Calu3 (cell line): Measurements from ENCODE around the gene TMEM108. TPM values are rescaled to one million over a fixed set of nuclear protein-coding genes. Genes with fewer than 3 reads are reported as not detected.

ENCODE experiments used
- BruUV-seq: library from RNA; stranded (reverse); fragments of 400-500 nt; replicated peaks from 2 replicates; lab custom pipeline; 2021; lab: Mats Ljungman, UMichigan
- CTCF ChIA-PET: fragments of 300-600 bp; sonication (Branson Sonifier 250); formaldehyde crosslinking; loops from one replicate; lab custom pipeline; 2022; ENCODE audit warnings: antibody characterized with exemption; lab: Charles Lee
- DNase-seq: peaks from one replicate; pipeline ENCODE4 v3.0.0; 2022
- H3K27ac Mint-ChIP-seq: one replicate; pipeline ENCODE4 v1.8.0; 2022; ENCODE audit warnings: mixed read lengths; ENCODE audit not compliant: unreplicated experiment
- H3K27me3 Mint-ChIP-seq: one replicate; pipeline ENCODE4 v1.8.0; 2022; ENCODE audit warnings: mixed read lengths; ENCODE audit not compliant: unreplicated experiment
- H3K36me3 Mint-ChIP-seq: one replicate; pipeline ENCODE4 v1.8.0; 2022; ENCODE audit warnings: mild to moderate bottlenecking, moderate library complexity, mixed read lengths; ENCODE audit not compliant: insufficient read depth, unreplicated experiment
- H3K4me1 Mint-ChIP-seq: one replicate; pipeline ENCODE4 v1.8.0; 2022; ENCODE audit warnings: mild to moderate bottlenecking, low read depth, mixed read lengths; ENCODE audit not compliant: unreplicated experiment
- H3K4me3 Mint-ChIP-seq: one replicate; pipeline ENCODE4 v1.8.0; 2022; ENCODE audit warnings: mild to moderate bottlenecking, low read depth, moderate library complexity, mixed read lengths; ENCODE audit not compliant: unreplicated experiment
- H3K9me3 Mint-ChIP-seq: one replicate; pipeline ENCODE4 v1.8.0; 2022; ENCODE audit warnings: low read depth, mixed read lengths; ENCODE audit not compliant: unreplicated experiment
- CTCF ChIP-seq: fragments of 200-600 bp; IDR thresholded peaks from one replicate; pipeline ENCODE4 v1.8.0; 2022; ENCODE audit warnings: antibody characterized with exemption; ENCODE audit not compliant: unreplicated experiment
- intact Hi-C: fragments of 100-400 bp; cut with micrococcal nuclease; formaldehyde crosslinking; loops from one replicate; pipeline ENCODE4 v1.10.0; 2022; ENCODE audit not compliant: unreplicated experiment
- total RNA-seq: library from RNA; stranded (reverse); gene quantifications from 2 replicates; pipeline ENCODE4 v1.2.3, GENCODE V29; 2022

TMEM108 gene
- total RNA-seq, 1 experiment from 2014 or later: not detected

GRCh38 chr3:133380481-133381225 is 342.5 kb downstream of the TMEM108 start:
- H3K36me3 Mint-ChIP-seq: no peaks in the 10 kb centered on the region

GRCh38 chr3:133381346-133382109 is 343.3 kb downstream of the TMEM108 start:
- Mint-ChIP-seq H3K36me3 (no peaks in the 10 kb centered on the region), H3K4me1 (peaks cover 34% of the 10 kb centered on the region), H3K27me3 (peaks cover 84% of the 10 kb centered on the region), H3K9me3 (no peaks in the 10 kb centered on the region), H3K4me3 (no peak overlapping the region), H3K27ac (no peak overlapping the region)
- CTCF ChIA-PET: interaction anchor here (0.5 to 4.8 kb wide), 7 partner anchors 11 to 651 kb away, joined by 3 to 53 read pairs (median 4); no protein-coding TSS in a partner anchor
- DNase-seq: no peak
- intact Hi-C loops: loop anchor here (5.0 kb wide), 4 partner anchors 124 to 844 kb away; no protein-coding TSS in a partner anchor
- TF ChIP-seq CTCF: no peak
- no TSS peak for BruUV-seq

More at GRCh38 chr3:133380481-133381225, 342.5 kb downstream of the TMEM108 start:
- no peak for DNase-seq
- BruUV-seq: no TSS peak
- Mint-ChIP-seq H3K27ac (no peak overlapping the region), H3K4me3 (no peak overlapping the region), H3K27me3 (peaks cover 84% of the 10 kb centered on the region), H3K9me3 (no peaks in the 10 kb centered on the region), H3K4me1 (peaks cover 34% of the 10 kb centered on the region)
- intact Hi-C loops: loop anchor here (5.0 kb wide), 4 partner anchors 123 to 843 kb away; no protein-coding TSS in a partner anchor
- TF ChIP-seq CTCF: no peak
- CTCF ChIA-PET: interaction anchor here (4.8 kb wide), 2 partner anchors 339 to 650 kb away, joined by 31 to 53 read pairs; no protein-coding TSS in a partner anchor

GRCh38 chr3:133383175-133383574 is 345.0 kb downstream of the TMEM108 start:
- no peak overlapping the region for H3K4me3 Mint-ChIP-seq
- no TSS peak for BruUV-seq
- no peaks in the 10 kb centered on the region for H3K36me3 Mint-ChIP-seq
- CTCF ChIA-PET: interaction anchor here (0.8 to 4.8 kb wide), 7 partner anchors 17 to 657 kb away, joined by 3 to 53 read pairs (median 3); no protein-coding TSS in a partner anchor
- no peak overlapping the region for H3K27ac Mint-ChIP-seq
- intact Hi-C loops: loop anchor here (5.0 kb wide), 4 partner anchors 126 to 846 kb away; no protein-coding TSS in a partner anchor
- no peak for TF ChIP-seq CTCF
- H3K4me1 Mint-ChIP-seq: peaks cover 34% of the 10 kb centered on the region
- peaks cover 81% of the 10 kb centered on the region for H3K27me3 Mint-ChIP-seq
- no peaks in the 10 kb centered on the region for H3K9me3 Mint-ChIP-seq
- DNase-seq: peak; percentile 90

GRCh38 chr3:133383741-133384140 is 345.6 kb downstream of the TMEM108 start:
- peaks cover 76% of the 10 kb centered on the region for H3K27me3 Mint-ChIP-seq
- H3K27ac Mint-ChIP-seq: no peak overlapping the region
- no peak overlapping the region for H3K4me3 Mint-ChIP-seq
- H3K9me3 Mint-ChIP-seq: no peaks in the 10 kb centered on the region
- DNase-seq: no peak
- peaks cover 34% of the 10 kb centered on the region for H3K4me1 Mint-ChIP-seq
- no peaks in the 10 kb centered on the region for H3K36me3 Mint-ChIP-seq
- CTCF ChIA-PET: interaction anchor here (0.8 to 4.8 kb wide), 8 partner anchors 17 to 658 kb away, joined by 3 to 53 read pairs (median 3); no protein-coding TSS in a partner anchor
- TF ChIP-seq CTCF: no peak
- no TSS peak for BruUV-seq
- intact Hi-C loops: loop anchor here (1.0 to 5.0 kb wide), 7 partner anchors 40 to 846 kb away; no protein-coding TSS in a partner anchor
